ENCODE data around the gene GNB5.
"Not testable (repeated sequence)": the region's sequence is repeated elsewhere in the genome, so short reads cannot be mapped to it uniquely, and the experiment has no call there.

The GNB5 gene

DNA sequence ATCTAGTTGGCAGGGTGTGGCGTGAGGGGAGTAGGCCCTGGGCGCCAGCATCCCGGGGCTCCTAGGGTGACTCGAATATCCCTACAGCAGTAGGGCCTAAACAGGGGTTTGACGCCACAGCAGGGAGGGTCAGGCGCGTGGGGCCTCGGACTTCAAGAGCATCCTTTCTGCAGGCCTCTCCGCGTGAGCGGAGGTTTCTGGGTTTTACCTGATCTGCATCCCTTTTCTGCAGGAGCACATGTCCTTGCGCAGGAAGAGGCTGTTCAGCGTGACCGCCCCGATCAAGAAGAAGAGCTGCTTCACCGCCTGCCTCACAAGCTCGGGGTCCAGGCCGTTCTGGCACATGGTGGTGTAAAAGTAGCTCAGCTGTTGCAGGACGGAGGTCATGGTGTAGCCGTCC is 13.5 kb upstream of the GNB5 start:
- DNase-seq: no peak

DNA sequence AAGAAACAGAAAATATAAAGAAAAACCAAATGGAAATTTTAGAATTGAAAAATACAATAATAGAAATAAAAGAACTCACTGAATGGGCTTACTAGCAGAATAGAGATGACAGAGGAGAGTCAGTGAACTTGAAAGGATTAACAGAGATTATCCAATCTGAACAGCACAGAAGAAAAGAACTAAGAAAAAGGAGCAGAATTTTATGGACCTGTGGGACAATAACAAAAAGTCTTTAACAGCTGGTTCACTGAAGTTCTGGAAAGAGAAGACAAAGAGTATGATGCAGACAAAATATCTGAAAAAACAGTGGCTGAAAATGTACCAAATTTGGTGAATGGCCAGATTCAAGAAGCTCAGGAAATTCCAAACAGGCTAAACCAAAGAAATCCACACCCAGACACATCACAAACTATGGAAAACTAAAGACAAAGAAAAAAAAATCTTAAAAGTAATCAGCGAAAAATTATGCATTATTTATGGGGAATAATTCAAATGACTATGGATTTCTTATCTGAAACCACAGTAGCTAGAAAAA is 9.7 kb upstream of the GNB5 start:
- no peak for DNase-seq

DNA sequence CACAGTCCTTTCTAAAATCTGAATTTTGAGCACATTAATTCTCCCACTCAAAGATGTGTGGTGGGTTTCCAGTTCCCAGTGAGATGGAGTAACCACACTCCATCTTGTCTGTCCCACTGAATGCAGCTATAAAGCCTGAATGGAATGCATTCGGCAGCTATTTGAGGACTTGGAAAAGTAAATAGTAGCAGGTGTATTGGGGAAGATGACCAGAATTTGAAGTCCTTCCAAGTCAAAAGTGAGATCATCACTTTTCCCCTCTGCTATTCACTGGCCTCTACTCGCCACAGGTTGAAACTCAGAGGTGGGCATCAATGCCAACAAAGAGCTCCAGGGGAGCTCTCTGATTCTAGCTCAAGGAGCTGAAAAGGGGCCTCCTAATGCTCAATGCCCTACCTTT is 8.1 kb upstream of the GNB5 start:
- DNase-seq: no peak

DNA sequence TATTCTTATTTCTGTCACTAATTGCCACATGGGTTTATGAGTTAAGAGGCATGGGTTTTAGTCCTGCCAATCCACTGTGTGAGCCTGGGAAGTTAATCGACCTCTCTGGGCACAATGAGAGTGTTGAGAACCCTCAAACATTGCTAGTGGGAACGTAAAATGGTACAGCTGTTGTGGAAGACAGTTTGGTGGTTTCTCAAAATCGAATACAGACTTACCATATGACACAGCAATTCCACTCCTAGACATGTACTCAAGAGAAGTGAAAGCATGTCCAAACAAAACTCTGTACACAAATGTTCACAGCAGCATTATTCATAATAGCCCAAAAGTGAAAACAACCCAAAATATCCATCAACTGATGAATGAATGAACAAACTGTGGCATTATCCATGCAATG is 5.7 kb upstream of the GNB5 start:
- no peak for DNase-seq

DNA sequence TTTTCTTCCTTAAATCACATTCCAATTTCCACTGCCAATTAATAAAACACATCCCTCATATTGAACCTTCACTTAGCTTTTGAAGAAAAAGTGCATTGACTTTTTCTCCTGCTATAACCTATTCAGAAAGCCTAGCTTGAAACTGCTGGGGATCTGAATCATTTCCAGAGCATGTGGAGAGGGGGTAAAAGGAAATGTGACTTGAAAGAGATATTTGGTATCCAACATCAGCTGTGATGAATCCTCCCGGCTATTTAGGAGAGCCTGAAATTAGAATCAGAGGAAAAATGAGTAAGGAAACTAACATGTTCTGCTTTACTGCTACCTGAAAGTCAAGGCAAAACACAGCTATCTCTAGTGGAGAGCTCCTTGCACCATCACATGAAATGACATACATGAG is 2.6 kb upstream of the GNB5 start:
- no peak for DNase-seq

DNA sequence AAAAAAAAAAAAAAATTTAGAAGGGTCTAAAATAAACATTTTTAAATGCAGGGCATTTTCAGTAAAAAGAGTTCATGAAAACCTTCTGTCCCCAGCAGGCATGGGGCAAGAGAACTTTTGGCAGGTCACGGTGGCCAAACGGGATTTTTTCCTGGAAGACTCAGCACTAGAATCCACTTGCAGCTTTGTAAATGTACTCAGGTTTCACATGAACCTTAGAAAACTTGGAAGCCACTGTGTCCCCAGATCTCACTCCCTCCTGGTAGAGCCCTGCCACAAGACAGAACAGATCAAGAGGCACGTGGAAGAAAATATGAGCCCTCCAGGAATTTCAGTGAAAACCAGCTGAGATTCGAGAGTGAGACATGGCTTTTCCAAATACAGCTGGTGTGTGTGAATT is 2.1 kb upstream of the GNB5 start:
- DNase-seq: no peak

DNA sequence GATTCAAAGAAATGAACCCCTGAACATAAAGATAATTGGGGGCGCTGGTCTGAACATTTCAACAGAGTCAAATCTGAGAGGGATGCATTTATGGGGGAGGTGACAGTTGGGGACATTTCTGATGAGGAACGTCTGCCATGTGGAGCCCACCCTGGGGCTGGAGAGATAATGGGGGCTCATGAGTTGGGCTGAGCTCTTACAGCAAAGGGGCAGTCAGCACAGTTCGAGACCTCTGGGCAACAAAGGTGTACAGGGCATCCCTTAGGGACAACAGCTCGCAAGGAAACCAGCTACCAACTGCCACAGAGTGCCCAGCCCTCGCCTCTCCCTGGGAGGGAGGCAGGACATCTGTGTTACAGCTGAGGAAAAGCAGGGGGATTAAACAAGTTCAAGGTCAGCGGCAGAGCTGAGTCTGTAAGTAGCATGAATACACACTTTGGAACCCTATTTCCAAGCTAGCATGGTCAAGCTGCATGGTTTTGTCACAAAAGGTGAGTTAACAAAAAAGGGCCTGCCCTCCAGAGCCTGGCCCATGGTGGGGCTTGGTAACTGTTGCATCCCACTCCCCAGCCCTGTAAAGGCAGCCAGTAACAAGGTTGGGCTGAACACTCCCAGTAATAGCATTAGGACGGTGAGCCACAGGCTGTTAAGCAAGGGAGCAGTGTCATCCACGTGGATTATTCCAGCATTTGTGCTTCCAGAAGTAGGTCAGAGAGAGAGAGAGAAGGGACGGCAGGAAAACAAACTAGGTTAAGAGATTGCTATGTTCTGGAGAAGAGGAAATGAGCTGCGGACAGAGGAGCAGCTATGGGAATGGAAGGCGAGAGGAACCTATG is 4.3 kb downstream of the GNB5 start:
- no peak for DNase-seq

DNA sequence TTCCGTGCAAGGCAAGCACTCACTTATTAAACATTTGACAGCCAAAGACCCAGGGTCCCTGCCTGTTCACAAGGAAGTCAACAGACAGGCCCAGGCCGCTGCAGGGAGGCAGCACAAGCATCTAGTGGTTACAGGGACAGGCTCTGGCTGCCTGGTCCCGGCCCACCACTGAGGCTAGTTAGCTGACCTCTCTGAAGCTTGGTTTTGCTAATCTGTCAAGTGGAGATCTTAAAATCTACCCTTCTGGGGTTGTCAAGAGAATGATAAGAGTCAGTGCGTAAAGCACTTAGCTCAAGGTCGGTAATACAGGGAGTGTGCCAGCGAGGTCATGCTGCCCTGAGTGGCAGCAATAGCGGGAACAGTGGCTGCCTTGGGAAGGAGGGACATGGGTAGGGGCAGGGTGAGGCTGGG is 6.0 kb downstream of the GNB5 start:
- DNase-seq: no peak

DNA sequence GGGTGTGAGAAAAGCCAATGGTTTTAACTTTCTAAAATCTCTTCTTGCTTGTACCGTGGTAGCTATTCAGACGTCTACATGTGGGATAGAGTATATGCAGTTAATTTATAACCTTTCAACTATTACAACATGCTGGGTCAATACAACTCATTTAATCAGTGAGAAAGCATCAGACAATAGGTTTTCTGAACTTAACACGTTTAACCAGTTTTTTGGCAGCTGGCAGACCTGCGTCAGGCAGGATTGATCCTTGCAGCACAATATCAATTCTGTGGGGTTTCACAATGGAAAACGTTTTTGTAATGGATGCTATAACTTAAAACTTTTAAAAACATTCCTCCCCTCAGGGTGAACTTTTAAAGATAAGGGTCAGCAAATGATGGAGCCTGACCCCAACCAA is 6.5 kb downstream of the GNB5 start:
- DNase-seq: no peak

DNA sequence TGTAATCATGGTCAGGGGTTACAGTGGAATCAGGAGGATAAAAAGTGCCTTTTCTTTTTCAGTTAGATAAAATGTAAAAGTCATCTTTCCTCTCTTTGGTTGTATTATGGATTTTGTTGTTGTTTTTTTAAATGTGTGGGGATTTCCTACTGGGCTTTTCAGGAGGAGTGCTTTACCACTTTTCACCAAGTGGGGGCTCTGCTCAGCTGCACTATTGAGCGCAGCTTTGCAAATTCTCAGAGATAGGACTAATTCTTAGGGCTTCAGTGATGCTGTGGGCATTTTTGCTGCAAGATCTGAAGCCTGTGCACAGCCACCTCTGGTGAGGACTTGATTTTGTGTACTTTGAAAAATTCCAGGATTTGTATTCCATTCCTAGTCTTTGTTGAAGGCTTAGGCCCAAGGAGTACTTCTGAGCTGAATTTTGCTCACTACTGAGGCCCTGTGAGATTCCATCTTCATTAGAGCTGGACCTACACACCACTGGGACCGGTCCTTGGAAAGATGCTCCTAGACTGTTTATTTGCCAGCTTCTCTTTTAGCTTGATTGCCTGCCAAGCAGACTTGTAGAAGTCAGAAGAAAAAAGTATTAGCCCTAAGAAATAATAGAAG is 7.5 kb downstream of the GNB5 start:
- no peak for DNase-seq

DNA sequence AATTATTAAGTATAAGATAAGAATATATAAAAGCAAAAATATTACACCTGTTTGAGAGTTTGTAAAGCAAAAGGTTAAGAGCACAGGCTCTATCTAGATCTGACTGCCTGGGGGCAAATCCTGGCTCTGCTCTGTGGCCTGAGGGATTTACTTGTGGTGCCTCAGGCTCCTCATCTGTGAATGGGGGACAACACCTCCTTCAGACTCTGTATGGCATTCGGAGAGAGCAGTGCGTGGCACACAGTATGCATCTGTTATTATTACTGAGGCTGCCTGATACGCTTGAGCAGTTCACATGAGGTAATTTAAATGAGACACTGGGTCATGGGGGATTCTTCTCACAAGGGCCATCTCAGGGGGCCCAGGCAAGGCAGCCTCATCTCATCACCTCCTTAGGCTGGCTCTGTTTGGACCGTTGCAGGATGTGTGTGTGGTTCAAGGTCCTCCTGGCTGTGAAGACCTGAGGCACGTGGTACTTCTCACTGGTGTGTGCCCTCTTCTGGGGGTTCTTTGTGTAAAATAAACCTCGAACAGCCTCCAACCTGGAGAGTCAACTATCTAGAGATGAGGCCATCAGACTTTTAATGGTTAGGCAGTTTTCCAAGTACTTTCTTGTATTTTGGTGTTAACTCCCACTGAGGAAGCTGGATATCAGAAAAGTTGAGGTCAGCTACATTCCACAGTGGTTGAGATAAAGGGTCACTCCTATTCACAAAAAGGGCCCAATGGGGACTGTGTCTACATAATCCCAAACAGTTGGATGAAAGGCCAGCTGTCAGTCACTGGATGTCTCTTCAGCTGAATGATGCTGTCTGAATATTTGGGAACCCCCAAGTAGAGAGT is 9.0 kb downstream of the GNB5 start:
- no peak for DNase-seq

DNA sequence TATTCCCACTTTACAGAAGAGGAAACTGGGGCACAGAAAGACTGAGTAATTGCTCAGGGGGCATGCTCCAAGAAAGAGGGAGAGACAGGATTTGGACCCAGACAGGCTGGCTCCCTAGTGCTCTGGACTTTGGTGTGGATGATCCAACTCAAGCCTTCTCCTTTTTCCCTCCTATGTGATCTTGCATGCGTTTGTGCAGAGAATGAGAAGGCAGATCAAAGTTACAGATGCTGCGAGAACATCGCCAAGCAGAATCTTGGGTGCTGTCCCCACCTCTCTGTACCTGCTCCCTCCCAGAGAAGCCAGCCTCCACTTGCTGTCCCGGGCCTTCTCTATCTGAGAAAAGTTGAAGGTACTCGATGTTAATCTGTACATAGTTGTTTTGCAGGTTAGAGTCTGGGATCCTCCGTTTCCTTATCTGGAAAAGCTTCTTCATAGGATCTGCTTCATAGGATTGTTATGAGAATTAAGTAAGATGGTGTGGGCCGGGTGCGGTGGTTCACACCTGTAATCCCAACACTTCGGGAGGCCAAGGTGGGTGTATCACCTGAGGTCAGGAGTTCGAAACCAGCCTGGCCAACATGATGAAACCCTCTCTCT is 10.2 kb downstream of the GNB5 start:
- no peak for DNase-seq

DNA sequence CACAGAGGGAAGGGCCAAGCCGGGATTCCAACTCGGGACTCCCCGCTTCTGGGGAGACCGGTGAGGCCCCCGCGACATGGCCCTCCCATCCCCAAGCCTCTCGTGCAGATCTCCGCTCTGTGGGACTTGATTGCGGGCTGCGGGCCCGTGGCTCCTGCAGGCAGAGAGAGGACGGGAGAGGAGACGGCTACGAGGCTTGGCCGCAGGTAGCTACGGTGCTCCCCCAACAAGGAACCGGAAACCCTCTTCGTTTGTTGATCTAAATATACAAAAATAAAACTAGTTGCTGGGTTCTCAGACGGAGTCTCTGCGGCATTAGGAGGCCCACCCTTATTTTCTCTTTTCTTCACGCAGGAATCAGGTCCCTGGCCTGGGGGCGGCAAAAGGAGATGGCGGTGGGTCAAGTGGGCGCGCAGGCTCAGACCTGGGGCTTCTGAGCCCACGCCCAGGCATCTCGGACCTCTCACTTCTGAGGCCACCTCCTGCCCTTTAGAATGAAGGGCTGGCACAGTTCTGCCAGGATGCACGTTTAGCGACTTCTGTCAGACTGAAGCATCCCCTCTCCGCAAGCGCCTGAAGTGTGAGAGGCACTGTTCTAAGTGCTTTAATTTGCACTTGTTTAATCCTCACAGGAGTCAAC is 10.9 kb downstream of the GNB5 start:
- peak; percentile 26 for DNase-seq

DNA sequence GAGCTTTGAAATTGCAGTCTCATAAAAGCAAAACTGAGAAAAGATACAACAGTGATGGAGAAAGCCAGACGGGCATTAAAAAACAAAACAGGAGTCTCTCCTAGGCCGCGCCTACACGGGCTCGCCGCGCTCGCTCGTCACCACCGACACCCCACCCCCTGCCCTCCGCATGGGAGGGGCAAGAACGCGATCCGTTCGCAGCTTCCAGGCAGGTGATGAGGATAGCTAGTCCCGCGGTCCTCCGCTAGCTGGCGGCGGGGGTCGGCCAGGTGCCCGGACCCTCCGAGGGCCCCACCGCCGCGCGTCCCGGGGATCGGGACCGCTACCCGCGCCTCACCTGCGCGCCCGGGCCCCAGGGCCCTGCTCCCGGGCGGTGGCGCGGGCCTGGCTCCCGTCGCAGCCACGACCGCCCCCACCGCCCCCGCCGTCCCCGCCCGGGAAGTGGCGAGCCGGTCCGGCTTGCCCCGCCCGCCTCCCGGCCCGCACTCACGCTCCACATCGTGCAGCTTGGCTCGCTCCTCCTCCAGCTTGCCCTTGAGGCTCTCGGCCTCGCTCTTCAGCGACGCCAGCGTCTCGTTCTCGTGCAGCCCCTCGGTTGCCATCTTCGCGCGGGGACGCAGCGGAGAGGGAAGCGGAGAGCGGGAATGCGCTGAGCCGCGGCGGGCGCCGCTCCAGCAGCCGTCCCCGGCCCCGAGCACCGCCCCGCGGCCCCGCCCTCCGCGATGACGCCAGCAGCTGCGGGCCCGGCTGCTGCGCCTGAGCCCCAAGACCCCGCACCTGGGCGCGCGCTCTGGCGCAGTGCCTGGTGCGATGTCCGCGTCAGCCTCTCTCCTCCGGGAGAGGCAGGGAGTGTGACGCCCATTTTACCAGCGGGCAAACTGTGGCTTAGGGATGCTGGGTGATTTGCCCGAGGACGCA is 11.7 kb downstream of the GNB5 start:
- DNase-seq: peak; percentile 86

DNA sequence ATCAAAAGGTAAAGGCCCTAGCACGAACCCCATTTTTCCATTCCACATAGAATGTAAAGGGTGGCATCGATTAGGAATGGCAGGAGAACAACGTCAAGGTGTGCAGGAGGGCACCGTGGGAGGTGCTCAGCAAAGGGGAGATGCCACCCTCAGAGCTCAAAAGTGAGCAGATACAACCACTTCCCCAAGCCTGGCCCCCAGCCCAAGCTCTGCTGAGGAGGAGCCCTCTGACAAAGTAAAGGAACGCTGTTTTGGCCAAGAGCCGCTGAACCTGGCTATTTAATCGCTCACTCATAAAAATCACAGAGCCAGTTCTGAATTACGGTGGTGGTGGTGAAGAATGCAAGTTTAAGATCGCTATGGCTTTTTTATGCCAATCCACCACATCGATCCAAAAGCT is 12.4 kb downstream of the GNB5 start:
- no peak for DNase-seq

DNA sequence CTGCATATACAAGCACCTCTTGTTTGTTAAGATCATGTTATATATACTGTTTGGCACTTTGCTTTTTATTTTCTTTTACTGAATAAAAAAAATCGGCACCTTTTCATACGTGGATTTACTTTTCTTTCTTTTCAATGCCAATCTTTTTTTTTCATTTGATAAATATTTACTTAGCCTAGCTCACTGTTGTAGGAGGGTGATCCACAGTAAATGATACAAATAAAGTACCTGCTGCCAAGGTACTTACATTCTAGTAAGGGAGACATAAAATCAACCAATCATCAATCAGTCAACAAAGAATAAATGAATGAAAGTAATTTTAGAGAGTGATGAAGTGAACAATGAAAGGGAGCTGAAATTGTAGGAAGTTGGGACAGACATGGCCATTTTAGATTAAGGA is 18.3 kb downstream of the GNB5 start:
- DNase-seq: no peak

DNA sequence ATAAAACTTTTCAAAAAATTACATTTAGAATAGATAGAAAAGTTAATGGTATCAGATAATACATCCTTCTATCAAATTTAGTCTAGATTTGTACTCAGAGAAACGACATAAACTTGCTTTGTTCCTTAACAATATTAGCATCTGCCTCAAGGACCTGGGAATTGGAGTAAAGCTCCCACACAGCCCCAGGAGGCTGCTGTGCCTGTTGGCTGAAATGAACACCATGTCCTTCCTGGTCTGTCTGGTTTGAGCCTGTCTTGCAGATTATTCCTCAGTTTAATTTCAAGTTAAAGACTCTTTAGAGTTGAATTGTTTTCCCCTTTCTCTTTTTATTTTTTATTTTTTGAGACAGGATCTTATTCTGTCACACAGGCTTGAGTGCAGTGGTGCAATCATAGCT is 19.4 kb downstream of the GNB5 start:
- no peak for DNase-seq

DNA sequence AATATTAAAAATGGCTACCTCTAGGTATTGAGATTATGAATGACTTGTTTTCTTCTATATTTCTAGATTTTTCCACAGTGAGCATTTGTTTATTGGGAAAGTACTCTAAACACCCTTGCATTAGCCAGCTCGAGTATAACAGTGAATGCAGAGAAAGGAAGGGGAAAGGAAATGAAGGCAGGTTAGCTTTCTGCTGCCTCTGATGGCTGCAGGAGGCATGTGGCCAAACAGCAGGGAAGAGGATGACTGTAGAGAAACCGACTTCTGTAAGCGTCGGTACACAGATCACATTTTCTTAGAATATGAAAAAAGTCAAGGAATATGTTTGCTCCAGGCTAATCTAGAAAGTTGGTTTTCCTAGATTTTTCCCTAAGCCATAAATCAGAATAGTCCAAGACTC is 19.8 kb downstream of the GNB5 start:
- no peak for DNase-seq

DNA sequence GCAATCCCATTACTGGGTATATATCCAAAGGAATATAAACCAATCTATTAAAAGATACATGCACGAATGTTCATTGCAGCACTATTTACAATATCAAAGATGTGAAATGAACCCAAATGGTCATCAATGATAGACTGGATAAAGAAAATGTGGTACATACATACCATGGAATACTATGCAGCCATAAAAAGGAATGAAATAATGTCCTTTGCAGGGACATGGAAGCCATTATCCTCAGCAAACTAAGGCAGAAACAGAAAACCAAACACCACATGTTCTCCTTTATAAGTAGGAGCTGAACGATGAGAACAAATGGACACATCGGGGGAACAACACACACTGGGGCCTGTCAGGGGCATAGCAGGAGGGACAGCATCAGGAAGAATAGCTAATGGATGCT is 21.0 kb downstream of the GNB5 start:
- DNase-seq: not testable (repeated sequence)

DNA sequence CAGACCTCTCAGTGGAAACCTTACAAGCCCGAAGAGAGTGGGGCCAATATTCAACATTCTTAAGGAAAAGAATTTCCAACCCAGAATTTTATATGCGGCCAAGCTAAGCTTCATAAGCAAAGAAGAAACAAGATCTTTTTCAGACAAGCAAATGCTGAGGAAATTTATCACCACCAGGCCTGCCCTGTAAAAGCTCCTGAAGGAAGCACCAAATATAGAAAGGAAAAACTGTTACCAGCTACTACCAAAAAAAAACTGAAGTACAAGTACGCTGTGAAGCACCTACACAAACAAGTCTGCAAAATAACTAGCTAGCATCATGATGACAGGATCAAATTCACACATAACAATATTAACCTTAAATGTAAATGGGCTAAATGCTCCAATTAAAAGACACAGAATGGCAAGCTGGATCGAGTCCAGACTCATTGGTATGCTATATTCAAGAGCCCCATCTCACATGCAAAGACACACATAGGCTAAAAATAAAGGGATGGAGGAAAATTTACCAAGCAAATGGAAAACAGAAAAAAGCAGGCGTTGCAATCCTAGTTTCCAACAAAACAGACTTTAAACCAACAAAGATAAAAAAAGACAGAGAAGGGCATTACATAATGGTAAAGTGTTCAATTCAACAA is 25.6 kb downstream of the GNB5 start:
- DNase-seq: not testable (repeated sequence)

Measured in stimulated activated CD4-positive, alpha-beta T cell treated with anti-CD3 and anti-CD28 coated beads, Interleukin-4, amount 100 ng/mL, for 1 hour (primary cell).